Endothelial cell of umbilical vein (primary cell): ENCODE measurements around the gene CCT5. TPM values are rescaled to one million over a fixed set of nuclear protein-coding genes. Genes with fewer than 3 reads are reported as not detected.

Experiments
- BruUV-seq: library from RNA; stranded (reverse); fragments of 400-500 nt; replicated peaks from 2 replicates; lab custom pipeline; 2021; lab: Mats Ljungman, UMichigan
- CTCF ChIA-PET: fragments of 300-600, 350-600 bp; sonication (Branson Sonifier 250); formaldehyde crosslinking; loops from one replicate; lab custom pipeline; 2021; ENCODE audit warnings: antibody characterized with exemption, inconsistent platforms; lab: Charles Lee
- POLR2A ChIA-PET: fragments of 300-600, 350-600 bp; sonication (Branson Sonifier 250); formaldehyde crosslinking; loops from one replicate; lab custom pipeline; 2021; ENCODE audit warnings: antibody characterized with exemption, inconsistent platforms; lab: Charles Lee
- DNase-seq: peaks from one replicate; pipeline ENCODE4 v3.0.0-alpha.2; 2011; ENCODE audit warnings: low read depth, low spot score
- FAIRE-seq: peaks from 2 replicates; lab custom pipeline; 2011; peaks lifted over from hg19 to GRCh38; lab: Jason Lieb, UNC
- H2AFZ ChIP-seq: 2 replicates; pipeline ENCODE4 v1.6.0; 2012; ENCODE audit warnings: low read depth, low read length, control low read depth, inconsistent platforms
- H3K27ac ChIP-seq: 2 replicates; pipeline ENCODE4 v1.5.1; 2011; ENCODE audit warnings: low read depth, mild to moderate bottlenecking, control low read depth, low read length, moderate library complexity; ENCODE audit not compliant: insufficient read depth
- H3K27me3 ChIP-seq, 2 experiments: 2 replicates each; pipeline versions ENCODE4 v1.6.0 to v1.6.1; 2011; ENCODE audit warnings: low read length in 2 of 2, mixed read lengths in 1 of 2; ENCODE audit not compliant: control insufficient read depth in 2 of 2, insufficient read depth in 2 of 2
- H3K36me3 ChIP-seq, 2 experiments: 2 replicates in 1 of 2; 3 replicates in 1 of 2; pipeline ENCODE4 v1.5.1; 2011; ENCODE audit warnings: low read length in 2 of 2, mild to moderate bottlenecking in 1 of 2, moderate library complexity in 1 of 2; ENCODE audit not compliant: control insufficient read depth in 2 of 2, insufficient read depth in 2 of 2; ENCODE audit errors: extremely low read depth in 1 of 2
- H3K4me1 ChIP-seq: 3 replicates; pipeline ENCODE4 v1.5.1; 2011; ENCODE audit warnings: mild to moderate bottlenecking, low read length; ENCODE audit not compliant: control insufficient read depth, insufficient read depth; ENCODE audit errors: extremely low read depth
- H3K4me2 ChIP-seq: 2 replicates; pipeline ENCODE4 v1.6.1; 2011; ENCODE audit warnings: low read length, control low read depth, mixed read lengths; ENCODE audit not compliant: insufficient read depth
- H3K4me3 ChIP-seq, 3 experiments: fragments of 200-600 bp in 1 of 3; sonication (generic), shearing (Covaris generic) in 1 of 3; replicated peaks in 1 of 3; 2 replicates each; pipeline ENCODE4 v1.5.1; 2011 to 2016; ENCODE audit warnings: control low read depth in 3 of 3, low read length in 3 of 3, mild to moderate bottlenecking in 2 of 3, inconsistent platforms in 1 of 3, low read depth in 1 of 3, moderate library complexity in 1 of 3; ENCODE audit not compliant: insufficient read depth in 1 of 3
- H3K79me2 ChIP-seq: 2 replicates; pipeline ENCODE4 v1.6.0; 2012; ENCODE audit warnings: low read length, inconsistent platforms; ENCODE audit not compliant: control insufficient read depth, insufficient read depth
- H3K9ac ChIP-seq: replicated peaks from 2 replicates; pipeline ENCODE3; 2011; ENCODE audit warnings: low read length, control low read depth; ENCODE audit not compliant: insufficient read depth; ENCODE audit errors: extremely low read depth
- H3K9me1 ChIP-seq: replicated peaks from 3 replicates; pipeline ENCODE4 v1.6.0; 2011; ENCODE audit warnings: mild to moderate bottlenecking, low read length; ENCODE audit not compliant: control insufficient read depth, insufficient read depth; ENCODE audit errors: extremely low read depth
- H3K9me3 ChIP-seq: replicated peaks from 2 replicates; pipeline ENCODE4 v1.5.1; 2012; ENCODE audit warnings: low read length, inconsistent platforms; ENCODE audit not compliant: control insufficient read depth, insufficient read depth
- H4K20me1 ChIP-seq: replicated peaks from 2 replicates; pipeline ENCODE3; 2011; ENCODE audit warnings: mild to moderate bottlenecking, low read length; ENCODE audit not compliant: control insufficient read depth, insufficient read depth; ENCODE audit errors: extremely low read depth
- CTCF ChIP-seq, 2 donors: IDR thresholded peaks; 1 replicate in 1 of 2; 2 replicates in 1 of 2; pipeline ENCODE4 v1.5.1; 2011; ENCODE audit warnings: low read length in 2 of 2, mild to moderate bottlenecking in 2 of 2, moderate library complexity in 2 of 2, control low read depth in 1 of 2, inconsistent platforms in 1 of 2, low read depth in 1 of 2; ENCODE audit not compliant: insufficient read depth in 1 of 2; ENCODE audit errors: extremely low read depth in 1 of 2
- EZH2 ChIP-seq: IDR thresholded peaks from 2 replicates; pipeline ENCODE4 v1.6.1; 2012; ENCODE audit warnings: borderline replicate concordance, low read depth, mild to moderate bottlenecking, moderate library complexity, low read length, inconsistent platforms; ENCODE audit not compliant: severe bottlenecking
- FOS ChIP-seq: IDR thresholded peaks from 2 replicates; pipeline ENCODE4 v1.6.1; 2011; ENCODE audit warnings: mild to moderate bottlenecking, low read length, moderate library complexity, borderline replicate concordance; ENCODE audit not compliant: insufficient read depth
- GATA2 ChIP-seq: IDR thresholded peaks from 2 replicates; pipeline ENCODE4 v1.7.0; 2011; ENCODE audit warnings: low read depth, mild to moderate bottlenecking, moderate library complexity, mixed read lengths, low read length; ENCODE audit not compliant: insufficient read length, insufficient read depth
- JUN ChIP-seq: IDR thresholded peaks from 2 replicates; pipeline ENCODE4 v1.6.1; 2011; ENCODE audit warnings: borderline replicate concordance, low read depth; ENCODE audit not compliant: insufficient read length, insufficient read depth
- MYC ChIP-seq: IDR thresholded peaks from one replicate; pipeline ENCODE4 v1.6.1; 2011; ENCODE audit warnings: mild to moderate bottlenecking, low read depth, low read length
- POLR2A ChIP-seq: IDR thresholded peaks from 2 replicates; pipeline ENCODE4 v1.6.1; 2012; ENCODE audit warnings: low read depth, mild to moderate bottlenecking, control low read depth, low read length
- POLR2AphosphoS5 ChIP-seq: IDR thresholded peaks from 2 replicates; pipeline ENCODE4 v1.6.1; 2012; ENCODE audit warnings: low read depth, mild to moderate bottlenecking, control low read depth, low read length, moderate library complexity; ENCODE audit not compliant: insufficient read depth
- dilution Hi-C: fragments of 300-500 bp; cut with MboI; formaldehyde crosslinking; loops from one replicate; pipeline ENCODE4 v1.15.0; 2019; ENCODE audit warnings: low sequenced_read_pairs; ENCODE audit not compliant: extremely low pct_ligation_motif_present
- intact Hi-C: fragments of 100-400 bp; cut with micrococcal nuclease; formaldehyde crosslinking; loops from one replicate; pipeline ENCODE4 v1.10.0; 2022
- polyA plus RNA-seq, 4 experiments: library from polyadenylated mRNA; depleted of rRNA in 3 of 4; stranded (reverse) in 3 of 4; unstranded in 1 of 4; fragments of >200 nt; gene quantifications; 2 replicates each; pipeline versions ENCODE4 v1.2.1 to v1.2.3, GENCODE V29; 2011 to 2012; ENCODE audit warnings: missing spikeins in 1 of 4
- total RNA-seq: library from RNA; stranded (reverse); gene quantifications from 2 replicates; pipeline ENCODE4 v1.2.3, GENCODE V29; 2021
- TF ChIP-seq, protein P1 (sequence below): IDR thresholded peaks from 2 replicates; pipeline ENCODE4 v1.6.1; 2011; ENCODE audit not compliant: insufficient read depth, insufficient read length

CCT5 gene
- total and polyA plus RNA-seq, 2 donors (not counting 3 experiments of a cell fraction or from before 2014, with no cell fraction given), result 323 to 386 TPM

DNA sequence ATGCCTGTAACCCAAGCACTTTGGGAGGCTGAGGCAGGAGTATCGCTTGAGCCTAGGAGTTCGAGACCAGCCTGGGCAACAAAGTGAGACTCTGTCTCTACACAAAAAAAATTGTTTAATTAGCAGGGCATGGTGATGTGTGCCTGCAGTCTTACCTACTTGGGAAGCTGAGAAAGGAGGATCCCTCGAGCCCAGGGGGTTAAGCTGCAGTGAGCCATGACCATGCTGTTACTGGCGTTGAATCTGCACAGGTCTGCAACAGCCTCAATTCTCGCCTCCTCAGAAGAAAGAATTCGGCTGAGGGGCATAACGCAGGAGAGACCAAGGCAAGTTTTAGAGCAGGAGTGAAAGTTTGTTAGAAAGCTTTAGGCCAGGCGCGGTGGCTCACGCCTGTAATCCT is 18.0 kb downstream of the CCT5 start:
- FAIRE-seq (no peak), DNase-seq (no peak)
- Histone ChIP-seq H3K9ac (no peak overlapping the region), H3K9me3 (no peaks in the 10 kb centered on the region), H3K27ac (no peak overlapping the region), H3K4me2 (no peak overlapping the region), H3K79me2 (no peaks in the 10 kb centered on the region), H3K27me3 (peaks cover 6 to 10% of the 10 kb centered on the region in 2 experiments), H3K36me3 (peaks cover 9 to 13% of the 10 kb centered on the region in 2 experiments), H3K4me1 (no peaks in the 10 kb centered on the region), H4K20me1 (no peaks in the 10 kb centered on the region), H3K4me3 (no peak overlapping the region), H3K9me1 (no peaks in the 10 kb centered on the region), H2AFZ (no peak overlapping the region)
- intact Hi-C loops, result no loop called here
- CTCF ChIA-PET, result no interaction called here
- BruUV-seq, result no TSS peak
- TF ChIP-seq EZH2 (no peak), FOS (no peak), CTCF (IDR thresholded peaks at IDR 0.05; ENCODE audit: extremely low read depth in 1 of 2, insufficient read depth in 1 of 2, low read depth in 1 of 2, low read length in 2 of 2) (no peak), POLR2A (no peak), POLR2AphosphoS5 (no peak), JUN (no peak), GATA2 (no peak), MYC (no peak)
- TF ChIP-seq, protein P1, sequence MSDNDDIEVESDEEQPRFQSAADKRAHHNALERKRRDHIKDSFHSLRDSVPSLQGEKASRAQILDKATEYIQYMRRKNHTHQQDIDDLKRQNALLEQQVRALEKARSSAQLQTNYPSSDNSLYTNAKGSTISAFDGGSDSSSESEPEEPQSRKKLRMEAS, result no peak
- POLR2A ChIA-PET, result no interaction called here
- dilution Hi-C loops, result loop anchor here (25.0 kb wide), 1 partner anchor 144 kb away; no protein-coding TSS in a partner anchor
